ENCODE measurements around the gene RAB3A.

The RAB3A gene

DNA sequence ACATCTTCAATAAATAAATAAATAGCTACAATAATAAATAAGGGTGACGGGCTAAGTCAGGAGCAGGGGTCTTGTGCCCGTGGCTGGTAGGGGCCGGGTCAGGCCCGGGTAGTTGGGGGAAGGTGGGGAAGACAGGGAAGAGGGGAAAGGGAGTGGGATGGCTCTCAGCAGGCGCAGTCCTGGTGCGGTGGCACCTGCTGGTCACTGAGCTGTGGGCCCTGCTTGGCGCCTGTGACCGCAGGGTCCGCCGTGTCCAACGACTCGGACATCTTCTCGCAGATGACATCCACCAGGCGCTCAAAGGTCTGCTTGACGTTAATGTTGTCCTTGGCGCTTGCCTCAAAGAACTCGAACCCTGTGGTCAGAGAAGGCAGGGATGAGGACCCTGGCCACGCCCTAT is 6.5 kb downstream of the RAB3A start:
- no peak for DNase-seq (ENCODE audit: low spot score)

DNA sequence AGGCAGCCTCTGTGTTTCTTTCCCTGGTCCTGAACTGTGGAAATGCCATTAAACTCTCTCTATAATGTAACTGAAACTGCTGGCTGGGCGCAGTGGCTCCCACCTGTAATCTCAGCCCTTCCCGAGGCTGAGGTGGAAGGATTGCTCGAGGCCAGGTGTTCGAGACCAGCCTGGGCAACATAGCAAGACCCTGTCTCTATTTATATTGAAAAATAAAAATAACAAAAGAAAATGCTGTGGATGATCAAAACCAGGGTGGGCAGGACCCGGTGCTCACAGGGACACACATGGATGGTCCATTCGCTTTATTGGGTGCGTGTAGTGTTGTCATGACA is 7.4 kb downstream of the RAB3A start:
- no peak for DNase-seq (ENCODE audit: low spot score)

DNA sequence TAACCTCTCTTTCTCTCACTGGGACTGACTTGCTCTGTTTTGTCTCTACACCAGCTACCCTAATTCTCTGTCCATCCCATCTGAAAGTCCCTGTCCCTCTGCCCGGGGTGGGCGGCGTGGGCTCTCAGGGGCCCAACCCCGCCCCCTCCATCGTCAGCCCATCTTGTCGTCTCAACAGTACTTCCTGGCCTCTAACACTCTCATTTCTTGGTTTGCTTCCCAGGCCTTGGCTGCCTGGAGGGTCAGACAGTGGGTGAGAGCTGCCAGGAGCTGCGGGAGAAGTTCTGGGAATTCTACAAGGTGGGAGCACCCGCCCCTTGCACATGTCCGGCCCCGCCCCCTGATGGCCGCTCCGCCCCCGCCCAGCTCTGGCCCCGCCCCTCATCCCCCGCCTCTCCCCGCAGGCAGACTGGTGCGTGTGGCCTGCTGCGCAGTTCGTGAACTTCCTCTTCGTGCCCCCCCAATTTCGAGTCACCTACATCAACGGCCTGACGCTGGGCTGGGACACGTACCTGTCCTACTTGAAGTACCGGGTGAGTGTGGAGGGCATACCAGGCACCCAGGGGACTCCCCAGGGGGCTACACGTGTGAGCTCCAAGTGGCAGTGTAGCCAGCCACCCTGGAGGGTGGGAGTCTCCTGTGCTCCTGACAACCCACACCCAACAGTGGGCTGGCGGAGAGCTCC is 9.1 kb downstream of the RAB3A start:
- DNase-seq (ENCODE audit: low spot score): no peak

DNA sequence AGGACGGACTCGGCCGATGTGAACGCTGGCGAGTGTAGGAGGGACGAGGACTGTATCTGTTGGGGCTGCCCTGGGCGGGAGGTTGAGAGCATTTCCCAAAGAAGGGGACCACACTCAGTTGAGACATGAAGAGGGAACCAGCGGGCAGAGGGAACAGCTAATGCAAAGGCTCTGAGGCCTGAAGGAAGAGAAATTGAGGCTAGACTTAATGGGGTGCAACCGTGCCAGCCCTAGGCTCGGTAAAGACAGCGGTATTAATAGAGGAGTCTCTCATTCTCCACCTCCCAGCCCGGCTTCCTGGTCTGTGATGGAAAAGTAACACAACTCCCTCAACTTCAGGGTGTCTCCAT is 9.7 kb downstream of the RAB3A start:
- DNase-seq (ENCODE audit: low spot score): no peak

DNA sequence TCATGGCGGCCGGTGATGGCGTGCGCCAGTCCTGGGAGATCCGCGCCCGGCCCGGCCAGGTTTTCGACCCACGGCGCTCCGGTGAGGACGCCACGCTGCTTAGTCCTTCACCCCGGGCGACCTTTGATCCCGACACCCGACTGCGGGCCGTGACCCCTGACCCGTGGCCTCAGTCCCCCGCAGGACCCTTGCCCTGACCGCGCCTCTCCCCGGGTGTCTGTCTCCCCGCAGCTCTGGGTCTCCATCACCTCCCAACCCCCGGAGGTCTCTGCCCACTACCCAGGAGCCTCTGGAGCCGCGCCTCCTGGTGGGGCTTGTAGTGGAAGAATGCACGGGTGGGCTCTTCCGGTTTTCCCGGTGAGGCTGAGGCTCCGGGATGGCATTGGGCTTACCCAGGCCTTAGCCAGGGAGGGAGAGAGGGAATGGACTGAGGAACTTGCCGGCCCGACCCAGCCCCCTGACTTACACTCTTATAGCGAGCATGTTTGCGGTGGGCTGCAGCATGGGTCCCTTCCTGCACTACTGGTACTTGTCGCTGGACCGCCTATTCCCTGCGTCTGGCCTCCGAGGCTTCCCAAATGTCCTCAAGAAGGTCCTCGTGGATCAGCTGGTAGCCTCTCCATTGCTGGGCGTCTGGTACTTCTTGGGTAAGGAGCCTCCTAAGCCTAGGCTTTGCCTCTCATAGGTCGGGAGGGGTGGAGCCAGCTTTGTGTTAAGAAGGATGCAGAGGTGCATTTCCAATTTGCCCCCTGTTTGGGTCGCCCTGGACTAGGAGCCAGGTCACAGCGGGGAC is 10.3 kb downstream of the RAB3A start:
- no peak for DNase-seq (ENCODE audit: low spot score)

DNA sequence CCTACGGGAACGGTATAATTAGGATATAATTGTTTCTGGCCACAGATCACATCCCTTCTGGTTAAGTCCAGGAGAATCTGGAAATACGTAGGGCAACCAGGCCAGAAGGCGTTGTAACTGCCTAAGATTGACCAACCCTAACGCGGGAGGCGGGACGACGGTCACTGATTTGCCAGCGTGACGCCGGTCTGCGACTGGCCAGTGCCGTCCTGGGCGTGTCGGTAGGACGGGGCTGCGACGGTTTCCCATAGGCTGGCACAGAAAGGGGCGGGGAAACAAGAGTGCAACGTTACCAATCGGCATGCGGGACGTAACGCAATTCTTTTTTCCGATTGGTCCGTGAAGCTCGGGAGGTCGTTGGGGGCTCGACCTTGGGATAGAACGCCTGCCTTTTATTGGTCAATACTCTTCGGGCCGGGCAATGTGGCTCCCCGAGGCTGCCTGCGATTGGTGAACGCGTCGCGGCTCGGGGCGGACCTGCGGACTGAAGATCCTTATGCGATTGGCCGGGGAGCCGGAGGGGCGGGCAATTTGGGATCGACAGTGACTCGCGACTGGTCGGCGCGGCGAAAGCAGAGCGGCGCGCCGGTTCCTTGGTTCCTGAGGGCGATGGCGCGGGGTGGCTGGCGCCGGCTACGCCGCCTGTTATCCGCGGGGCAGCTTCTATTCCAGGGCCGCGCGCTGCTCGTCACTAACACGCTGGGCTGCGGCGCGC is 11.0 kb downstream of the RAB3A start, which contains the start of gene MPV17L2:
TSS of gene MPV17L2 (plus strand) at position 546 of the 715 bp plus-strand sequence. CDS start at position 610, 64 bp downstream.
- DNase-seq (ENCODE audit: low spot score): peak; percentile 100

DNA sequence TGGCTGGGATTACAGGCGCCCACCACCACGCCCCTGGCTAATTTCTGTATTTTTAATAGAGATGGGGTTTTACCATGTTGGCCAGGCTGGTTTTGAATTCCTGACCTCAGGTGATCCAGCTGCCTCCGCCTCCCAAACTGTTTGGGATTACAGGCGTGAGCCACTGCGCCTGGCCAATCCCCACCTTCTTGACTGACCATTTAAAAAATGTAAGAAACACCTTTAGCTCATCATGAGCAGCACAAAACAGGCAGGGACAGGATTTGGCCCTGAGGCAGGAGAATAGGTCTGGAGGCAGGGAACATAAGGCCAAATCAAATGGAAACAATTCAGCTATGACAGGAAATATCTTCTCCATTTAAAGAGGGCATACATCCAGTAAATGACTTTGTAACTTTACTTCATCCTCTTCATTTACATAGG is 12.2 kb downstream of the RAB3A start:
- no peak for DNase-seq (ENCODE audit: low spot score)

DNA sequence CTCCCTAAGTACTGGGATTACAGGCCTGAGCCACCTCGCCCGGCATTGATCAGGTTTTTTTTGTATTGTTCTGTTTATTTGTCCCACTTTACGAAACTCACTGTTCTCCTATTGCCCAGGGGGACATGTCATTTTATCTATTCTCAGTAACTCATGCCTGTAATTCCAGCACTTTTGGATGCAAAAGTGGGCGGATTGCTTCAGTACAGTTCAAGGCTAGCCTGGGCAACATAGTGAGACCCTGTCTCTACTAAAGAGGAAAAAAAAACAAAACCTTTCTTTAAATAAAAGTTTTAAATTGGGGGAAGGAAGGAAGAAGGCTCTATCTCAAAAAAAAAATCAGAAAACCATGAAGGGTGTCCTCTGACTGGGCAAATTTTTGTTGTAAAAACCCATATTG is 13.6 kb downstream of the RAB3A start:
- no peak for DNase-seq (ENCODE audit: low spot score)

DNA sequence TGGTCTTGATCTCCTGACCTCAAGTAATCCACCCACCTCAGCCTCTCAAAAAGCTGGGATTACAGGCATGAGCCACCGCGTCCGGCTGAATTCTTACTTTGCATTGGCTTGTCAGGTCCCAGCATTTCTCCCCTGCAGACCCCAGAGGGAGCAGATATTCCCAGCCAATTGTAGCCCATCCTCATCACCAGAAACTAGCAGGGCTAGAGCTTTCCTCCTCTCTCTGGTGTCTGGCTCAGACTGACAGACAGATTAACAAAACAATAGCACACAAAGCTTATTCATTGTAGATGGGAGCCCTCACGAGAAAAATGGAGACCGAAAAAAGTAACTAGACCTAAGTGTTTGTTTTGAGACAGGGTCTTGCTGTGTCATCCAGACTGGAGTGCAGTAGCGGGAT is 18.3 kb downstream of the RAB3A start:
- no peak for DNase-seq (ENCODE audit: low spot score)

DNA sequence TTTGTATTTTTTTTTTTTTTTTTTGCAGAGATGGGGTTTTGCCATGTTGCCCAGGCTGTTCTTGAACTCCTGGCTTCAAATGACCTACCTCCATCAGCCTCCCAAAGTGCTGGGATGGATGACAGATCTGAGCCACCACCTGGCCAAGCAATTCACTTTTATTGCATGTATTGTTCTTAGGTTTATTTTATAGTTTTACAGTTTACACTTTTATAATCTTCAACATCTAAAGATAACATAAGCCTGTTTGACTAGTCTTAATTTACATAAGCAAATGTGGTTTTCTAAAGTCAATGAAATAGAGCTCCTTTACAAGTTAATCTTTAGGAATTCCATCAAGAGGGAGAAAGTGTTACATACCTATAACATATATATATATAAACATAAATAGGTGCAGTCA is 20.3 kb downstream of the RAB3A start:
- DNase-seq (ENCODE audit: low spot score): no peak

DNA sequence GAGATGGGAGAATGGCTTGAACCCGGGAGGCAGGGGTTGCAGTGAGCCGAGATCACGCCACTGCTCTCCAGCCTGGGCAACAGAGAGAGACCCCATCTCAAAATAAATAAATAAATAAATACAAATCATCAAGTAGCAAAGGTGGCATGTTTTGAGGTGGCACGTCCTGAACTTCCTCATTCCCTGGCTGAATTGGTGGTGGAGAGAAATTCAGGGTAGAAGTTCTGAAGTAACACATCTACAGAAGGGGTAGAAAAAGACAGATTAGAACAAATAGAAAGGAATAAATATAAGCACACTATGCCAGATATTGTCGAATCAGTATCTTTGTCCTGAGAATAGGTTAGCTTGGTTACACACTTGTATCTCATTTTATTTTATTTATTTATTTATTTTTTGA is 23.9 kb downstream of the RAB3A start:
- DNase-seq (ENCODE audit: low spot score): no peak

DNA sequence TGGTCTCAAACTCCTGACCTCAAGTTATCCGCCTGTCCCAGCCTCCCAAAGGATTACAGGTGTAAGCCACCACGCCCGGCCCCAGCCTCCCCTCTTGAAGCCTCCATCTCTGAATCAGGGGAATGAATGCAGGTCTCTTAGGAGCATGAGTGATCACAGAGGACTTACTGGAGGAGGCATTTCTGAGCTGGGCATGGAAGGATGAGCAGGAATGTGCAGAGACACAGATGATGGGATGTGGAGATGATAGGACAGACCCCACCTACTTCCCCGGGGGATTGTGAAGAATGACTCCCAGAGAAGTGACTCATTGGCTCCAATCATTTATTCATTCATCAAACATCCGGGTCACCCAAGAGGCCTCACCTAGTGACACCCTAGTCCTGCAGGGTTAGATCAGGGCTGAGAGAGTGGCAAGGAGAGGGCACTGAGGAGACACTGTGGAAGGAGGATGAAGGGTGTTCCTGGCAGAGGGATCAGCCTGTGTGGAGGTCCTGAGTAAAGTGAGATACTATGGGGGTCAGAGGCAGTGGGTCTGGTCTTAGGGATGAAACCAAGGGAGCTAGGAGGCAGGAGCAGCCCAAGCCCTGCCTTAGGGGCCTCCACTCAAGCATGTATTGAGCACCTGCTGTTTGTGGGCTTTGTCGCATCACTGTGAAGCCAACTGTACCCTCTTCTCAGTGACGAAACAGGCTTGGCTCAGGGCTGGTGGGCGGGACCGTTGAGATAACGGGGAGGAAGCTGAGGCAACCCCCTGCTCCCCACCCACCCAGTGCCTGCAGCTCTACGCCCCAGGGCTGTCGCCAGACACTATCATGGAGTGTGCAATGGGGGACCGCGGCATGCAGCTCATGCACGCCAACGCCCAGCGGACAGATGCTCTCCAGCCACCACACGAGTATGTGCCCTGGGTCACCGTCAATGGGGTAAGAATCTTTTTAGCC is 27.2 kb downstream of the RAB3A start:
- no peak for DNase-seq (ENCODE audit: low spot score)

DNA sequence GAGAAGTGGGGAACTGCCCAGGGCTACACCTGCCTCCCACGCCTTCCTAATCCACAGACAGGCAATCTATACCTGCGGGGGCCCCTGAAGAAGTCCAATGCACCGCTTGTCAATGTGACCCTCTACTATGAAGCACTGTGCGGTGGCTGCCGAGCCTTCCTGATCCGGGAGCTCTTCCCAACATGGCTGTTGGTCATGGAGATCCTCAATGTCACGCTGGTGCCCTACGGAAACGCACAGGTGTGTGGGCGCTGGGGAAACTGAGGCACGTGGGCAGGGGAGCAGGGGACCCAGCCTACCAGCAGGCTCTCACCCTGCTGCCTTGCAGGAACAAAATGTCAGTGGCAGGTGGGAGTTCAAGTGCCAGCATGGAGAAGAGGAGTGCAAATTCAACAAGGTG is 28.9 kb downstream of the RAB3A start:
- no peak for DNase-seq (ENCODE audit: low spot score)

DNA sequence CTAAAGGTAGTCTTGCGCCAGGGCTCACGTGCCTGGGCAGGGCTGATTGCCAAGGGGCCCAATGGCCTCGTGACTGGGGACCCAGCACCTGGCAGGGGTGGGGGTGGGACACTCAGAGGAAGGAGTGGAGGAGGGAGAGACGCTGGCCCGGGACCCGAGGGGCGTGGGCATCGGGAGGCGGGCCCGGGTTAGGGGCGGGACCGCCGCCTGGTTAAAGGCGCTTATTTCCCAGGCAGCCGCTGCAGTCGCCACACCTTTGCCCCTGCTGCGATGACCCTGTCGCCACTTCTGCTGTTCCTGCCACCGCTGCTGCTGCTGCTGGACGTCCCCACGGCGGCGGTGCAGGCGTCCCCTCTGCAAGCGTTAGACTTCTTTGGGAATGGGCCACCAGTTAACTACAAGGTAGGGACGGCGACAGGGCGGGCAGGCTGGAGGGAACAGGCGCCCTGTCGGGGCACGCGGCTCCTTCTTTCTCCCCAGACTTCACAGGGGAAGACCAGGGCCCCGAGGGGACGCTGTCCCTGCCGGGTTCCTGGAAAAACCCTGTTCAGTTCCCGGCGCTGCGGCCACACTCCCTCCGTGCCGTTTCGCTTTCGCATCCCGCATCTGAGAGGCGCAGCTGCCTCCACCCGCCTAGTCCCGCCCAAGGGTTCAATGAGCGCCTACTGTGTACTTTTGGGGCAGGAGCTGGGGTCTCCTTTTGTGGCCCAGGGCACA is 30.1 kb downstream of the RAB3A start, which contains the start of gene IFI30:
TSS of gene IFI30 (plus strand) at position 242 of the 717 bp plus-strand sequence. CDS start at position 271, 29 bp downstream.
- peak; percentile 60 for DNase-seq (ENCODE audit: low spot score)

DNA sequence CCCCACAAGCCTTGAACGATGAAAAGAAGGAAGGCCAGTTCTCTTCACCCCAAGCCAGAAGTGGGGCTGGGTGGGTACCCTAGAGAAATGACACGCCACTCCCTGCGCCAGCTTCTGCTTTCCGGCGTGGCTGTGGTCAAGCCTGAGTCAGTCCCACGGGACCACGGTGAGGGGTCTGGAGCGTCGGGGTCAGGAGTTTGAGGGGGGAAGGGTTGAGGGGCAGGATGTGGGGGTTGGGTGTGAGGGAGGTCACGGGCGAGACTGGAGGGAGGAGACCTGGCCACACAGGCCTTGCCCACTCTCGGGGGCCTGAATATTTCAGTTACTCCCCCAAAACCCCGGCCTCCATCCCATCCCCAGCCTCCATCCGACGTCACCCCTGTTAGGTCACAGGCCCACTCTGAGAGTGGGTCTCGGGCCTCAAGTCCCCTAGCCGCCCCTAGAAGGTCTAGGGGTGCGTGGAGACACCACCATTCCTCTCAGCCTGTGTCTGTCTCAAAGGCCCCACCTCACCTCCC is 30.7 kb downstream of the RAB3A start:
- no peak for DNase-seq (ENCODE audit: low spot score)

DNA sequence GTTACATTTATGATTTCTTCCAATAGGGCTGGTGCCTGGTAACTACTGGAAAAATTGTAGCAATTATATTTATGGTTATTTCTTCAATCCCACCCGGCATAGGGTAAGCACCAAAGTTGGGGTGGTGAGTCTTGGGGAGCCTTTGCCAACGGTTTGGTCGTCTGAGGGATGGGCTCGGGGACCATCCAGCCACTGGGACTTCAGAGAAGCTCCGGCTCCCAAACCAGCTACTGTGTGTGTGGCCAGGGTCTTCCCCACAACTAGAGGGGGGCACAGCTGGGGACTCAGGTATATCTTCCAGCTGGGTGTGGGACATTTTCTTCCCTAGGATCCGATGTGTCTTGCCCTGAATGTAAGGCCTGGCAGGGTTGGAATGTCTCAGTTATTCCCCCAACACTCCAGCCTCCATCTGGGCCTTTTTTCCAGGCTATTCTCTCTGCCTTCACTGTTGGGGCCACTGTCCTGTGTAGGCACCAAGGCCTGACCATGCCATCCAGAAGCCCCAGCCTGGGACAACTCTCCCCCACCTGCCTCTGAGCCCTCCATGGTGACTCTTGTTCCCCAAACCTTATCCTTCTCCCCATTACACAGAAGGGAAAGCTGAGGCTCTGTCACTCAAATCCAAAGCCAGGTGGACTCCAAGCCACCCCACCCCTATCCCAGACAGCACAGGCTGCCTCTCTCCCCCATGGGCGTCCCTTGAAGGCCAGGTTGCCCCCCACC is 31.4 kb downstream of the RAB3A start:
- no peak for DNase-seq (ENCODE audit: low spot score)

DNA sequence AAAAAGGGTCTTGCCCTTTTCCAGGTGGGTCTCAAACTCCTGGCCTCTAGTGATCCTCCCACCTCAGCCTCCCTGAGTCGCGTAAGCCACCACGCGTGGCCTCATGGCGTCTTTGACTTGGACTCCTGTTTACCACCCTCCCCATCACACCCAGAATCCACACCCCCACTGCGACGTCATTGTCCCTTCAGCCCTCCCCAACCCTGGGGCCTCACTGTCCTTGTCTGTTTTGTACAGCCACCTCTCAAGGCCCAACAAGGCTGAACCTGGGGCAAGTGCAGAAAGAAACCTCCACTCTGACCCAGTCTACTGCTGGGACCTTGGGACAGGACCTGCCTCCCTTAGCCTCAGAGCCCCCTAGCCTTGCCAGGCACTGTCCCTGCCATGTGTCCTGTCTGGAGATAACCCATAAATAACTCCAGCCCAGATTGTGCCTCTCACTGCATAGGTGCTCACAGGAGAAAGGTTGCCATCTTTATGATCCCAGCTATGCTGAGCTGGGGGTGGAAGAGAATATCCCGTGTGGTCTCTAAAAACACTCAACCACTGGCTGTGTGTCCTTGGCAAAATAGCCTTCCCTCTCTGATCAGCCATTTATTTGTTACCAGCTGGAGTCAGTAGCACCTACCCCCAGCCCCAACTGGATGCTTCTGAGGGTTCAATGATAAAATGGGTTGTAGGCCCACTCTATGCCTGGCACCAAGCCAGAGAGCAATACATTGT is 32.1 kb downstream of the RAB3A start:
- no peak for DNase-seq (ENCODE audit: low spot score)

DNA sequence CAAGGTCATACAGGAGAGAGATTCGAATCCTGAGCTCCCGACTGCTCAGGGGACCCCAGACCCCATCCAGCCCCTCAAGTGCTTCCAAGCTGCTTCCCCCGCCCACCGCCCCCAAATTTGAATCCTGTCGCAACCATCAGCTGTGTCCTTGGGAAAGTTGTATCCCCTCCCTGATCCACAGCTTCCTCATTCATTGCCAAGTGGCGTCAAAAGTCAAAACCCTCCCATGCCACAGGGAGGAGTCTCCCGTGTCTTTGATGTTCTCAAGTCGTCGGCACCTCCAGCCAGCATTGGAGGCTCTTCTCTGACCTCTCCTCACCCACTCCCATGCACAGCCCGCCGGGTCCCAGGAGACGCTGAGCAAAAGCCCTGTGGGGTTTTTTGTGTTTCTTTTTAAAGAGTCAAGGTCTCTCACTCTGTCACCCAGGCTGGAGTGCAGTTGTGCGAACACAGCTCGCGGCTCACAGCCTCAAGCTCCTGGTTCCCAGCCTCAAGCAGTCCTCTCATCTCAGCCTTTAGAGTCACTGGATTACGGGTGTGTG is 33.1 kb downstream of the RAB3A start:
- DNase-seq (ENCODE audit: low spot score): no peak

DNA sequence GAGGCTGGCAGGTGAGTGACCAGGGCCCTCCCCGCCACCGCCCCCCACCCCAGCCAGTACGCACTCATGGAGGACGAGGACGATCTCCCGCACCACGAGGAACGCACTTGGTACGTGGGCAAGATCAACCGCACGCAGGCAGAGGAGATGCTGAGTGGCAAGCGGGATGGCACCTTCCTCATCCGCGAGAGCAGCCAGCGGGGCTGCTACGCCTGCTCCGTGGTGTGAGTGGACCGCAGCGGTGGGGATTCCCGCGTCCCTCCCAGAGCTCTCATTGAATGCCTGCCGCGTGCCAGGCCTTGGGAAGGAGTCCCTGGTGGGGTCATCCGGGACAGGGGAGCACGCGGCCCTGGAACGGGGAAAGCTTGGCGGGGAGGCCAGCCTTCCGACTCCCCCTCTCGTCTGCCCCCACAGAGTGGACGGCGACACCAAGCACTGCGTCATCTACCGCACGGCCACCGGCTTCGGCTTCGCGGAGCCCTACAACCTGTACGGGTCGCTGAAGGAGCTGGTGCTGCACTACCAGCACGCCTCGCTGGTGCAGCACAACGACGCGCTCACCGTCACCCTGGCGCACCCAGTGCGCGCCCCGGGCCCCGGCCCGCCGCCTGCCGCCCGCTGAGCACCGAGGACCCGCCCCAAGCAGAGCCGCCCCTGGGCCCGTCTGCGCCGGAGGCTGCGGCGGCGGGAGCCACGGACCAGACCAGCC is 35.0 kb downstream of the RAB3A start:
- DNase-seq (ENCODE audit: low spot score): no peak

All from cerebellar cortex (tissue), 1 donor.